GM21381 (cell line): ENCODE results near the gene PSG5.
"Not testable (repeated sequence)": the region's sequence is repeated elsewhere in the genome, so short reads cannot be mapped to it uniquely, and the experiment has no call there.

Experiments used
- ATAC-seq: cut with Tn5 transposase; IDR thresholded peaks from one replicate; pipeline ENCODE4 v1.9.1; 2021; ENCODE audit warnings: mild to moderate bottlenecking, moderate library complexity; ENCODE audit not compliant: unreplicated experiment

Gene PSG5

DNA sequence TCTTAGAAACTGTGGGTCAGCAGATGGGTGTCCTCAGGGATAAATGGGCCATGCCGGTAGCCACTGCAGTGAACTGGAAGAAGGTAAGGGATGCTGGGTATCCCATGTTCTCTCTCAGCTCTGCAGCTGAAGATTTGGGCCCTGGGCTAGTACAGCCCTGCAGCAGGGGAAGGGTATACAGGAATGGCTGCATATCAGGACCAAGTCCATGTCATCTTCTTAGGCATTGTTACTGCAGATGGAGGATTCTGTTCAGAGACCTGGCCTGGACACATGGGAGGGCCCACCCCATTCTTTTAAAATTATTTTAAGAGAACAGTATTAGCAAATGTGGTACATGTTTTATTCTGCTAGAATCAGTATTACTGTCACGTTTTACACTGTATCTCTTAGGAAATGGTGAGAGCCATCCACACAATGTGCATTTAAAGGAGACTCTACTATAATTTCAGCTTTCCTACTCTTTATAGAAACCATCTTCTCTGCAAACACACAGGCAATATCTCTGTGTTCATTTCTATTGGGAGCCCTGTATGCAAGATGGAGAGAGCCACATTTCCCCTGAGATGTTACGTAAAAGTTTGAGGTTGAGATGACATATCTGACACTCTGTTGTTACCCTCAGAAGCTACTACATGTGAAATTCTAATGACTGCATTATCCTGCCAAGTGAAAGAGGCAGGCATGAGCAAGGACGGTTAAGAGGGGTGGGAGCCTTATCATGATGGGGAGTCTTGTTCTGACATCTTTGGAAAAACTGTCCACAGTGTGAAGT is 6.2 kb upstream of the PSG5 start:
- ATAC-seq, result not testable (repeated sequence)

DNA sequence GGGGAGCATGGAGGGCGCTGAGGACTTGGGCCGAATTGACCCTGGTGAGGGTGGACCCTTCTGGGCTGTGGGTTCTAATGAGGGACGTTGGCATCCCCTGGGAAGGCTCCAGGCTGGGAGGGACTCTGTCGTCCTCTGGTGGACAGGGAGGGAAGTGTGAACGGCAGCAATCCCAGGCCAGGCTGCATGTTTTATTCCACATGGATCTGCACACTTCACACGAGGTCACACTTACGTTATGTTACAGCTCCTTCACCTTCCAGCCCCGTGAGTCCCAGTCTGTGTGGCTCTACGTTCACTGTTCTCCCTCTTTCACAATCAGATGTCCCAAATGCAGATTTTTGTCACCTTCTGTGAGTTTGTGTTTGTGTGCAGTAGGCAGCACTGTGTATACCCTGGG is 1.8 kb upstream of the PSG5 start:
- not testable (repeated sequence) for ATAC-seq

DNA sequence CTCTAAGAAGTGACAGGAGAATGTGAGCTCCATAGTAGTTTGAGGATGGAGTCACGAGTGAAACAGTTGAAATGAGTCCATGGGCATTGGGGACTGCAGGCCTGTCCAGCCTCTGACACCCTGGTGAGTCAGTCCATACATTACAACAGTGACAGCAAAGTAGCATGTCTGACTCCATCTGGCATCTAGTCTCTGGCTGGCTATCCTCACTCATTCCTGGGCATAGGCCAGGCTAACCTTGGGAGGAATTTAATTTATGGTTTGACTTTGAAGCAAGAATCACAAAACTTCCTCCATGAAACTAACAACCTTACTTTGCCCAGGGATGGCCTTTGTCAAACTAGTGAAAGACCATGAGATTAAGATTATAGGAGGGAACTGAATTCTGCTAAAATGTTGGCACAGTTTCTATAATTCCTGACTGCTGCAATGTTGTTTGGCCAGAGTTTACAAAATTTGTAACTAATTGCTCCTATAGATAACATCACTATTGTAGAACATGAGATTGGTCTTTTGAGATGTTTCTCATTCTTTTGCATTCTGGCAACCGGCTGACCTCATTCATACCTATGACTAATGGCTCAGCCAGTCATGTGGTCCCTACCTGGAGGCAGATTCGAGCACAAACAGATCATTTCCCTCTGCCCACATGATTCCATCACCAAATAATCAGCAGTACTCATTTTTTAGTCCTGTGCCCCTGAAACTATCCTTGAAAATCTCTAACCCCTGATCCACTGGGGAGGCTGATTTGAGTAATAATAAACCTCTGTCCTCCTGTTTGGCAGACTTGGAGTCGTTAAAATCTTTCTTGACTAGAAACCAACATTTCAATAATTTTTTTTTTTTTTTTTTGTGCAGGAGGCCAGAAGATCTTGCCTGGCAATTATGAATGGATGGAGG is 4.2 kb downstream of the PSG5 start:
- not testable (repeated sequence) for ATAC-seq

DNA sequence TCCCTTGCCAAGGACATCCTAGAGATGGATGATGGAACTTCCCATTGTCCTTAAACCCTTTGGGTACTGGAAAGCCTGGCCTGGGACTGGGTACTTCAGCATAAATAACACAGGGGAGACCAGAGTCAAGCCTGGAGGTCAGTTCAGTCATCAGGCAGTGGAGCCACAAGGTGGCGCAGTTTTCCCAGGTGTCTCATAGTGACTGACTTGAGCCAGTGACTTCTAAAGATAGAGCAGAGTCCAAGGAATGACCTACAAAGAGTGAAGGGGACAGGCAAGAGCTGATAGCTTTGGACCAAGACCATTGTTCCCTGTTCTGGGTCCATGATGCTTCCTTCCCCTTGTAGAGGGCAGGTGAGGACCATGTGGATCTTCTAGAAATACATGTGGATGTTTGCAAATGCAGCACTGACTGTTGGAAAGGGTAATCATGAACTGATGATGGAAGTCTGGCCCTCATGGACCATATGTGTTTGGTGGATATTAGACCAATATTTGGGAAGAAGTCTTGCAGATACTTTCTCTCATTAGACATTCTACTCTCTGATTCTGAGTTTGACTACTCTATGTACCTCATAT is 6.7 kb downstream of the PSG5 start:
- ATAC-seq, result not testable (repeated sequence)

DNA sequence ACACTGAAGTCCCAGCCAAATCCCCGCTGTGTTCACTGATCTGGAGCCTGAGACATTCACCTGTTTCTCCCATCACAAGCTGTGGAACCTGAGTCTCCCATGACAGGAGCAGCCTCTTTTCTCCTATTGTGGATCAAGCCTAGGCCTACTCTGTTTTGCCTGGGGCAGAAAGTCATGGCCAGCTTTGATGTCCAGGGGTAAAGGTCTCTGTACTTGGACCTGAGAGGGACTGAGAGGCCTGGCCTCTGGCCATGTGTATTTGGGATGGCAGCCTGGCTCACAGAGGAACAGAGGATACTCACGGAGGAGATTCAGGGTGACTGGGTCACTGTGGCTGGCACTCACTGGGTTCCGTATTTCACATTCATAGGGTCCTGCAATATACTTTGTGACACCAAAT is 7.8 kb downstream of the PSG5 start:
- not testable (repeated sequence) for ATAC-seq

DNA sequence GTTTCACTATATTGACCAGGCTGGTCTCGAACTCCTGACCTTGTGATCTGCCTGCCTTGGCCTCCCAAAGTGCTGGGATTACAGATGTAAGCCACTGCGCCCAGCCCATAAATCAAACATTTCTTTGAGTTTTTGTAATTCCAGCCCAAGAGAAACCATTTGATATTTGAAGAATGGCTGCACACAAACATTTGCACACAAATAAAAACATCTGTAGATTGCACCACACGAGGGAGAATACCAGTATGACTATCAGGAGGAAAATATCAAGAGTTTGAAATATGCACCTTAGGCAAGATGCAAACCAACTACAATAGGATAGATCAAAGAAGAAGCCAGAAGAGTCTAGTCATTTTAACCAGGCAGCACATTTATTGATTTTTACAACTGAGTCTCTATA is 20.4 kb downstream of the PSG5 start:
- not testable (repeated sequence) for ATAC-seq

DNA sequence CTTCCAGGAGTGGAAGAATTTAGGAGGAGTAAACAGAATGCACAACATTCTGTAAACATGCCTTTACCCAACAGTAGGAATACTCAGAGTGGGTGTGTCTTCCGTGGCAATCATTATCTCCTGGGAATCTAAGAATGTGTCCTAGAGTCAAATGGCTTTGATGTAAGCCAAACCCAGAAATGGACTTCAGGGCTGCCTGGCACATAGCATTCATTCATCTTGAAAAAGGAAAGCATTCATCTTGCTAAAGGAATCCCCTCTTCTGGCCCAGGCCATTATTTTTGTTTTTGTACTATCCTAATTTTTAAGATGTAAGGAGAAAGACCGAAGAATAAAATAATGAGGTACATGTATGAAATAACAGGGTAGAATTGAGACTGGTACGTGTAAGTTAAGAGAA is 23.2 kb downstream of the PSG5 start:
- ATAC-seq, result not testable (repeated sequence)

DNA sequence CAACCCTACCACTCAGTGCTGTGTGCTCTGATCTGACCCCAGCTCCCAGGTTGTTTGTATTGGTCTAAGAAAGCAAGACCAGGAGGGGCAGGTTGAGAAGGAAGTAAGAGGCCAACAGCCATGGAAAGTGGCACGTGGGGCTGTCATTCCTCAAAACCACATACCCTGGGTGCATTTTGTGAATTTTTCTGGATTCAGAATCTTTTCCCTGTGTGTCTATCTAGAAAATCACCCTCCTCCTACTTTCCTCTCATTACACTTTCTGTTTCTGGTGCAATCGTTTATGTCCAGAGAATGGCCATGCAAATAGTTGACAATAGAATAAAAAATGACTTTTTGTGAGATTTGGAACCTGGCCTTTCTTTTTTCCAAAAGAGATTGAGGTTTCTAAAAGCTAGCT is 24.1 kb downstream of the PSG5 start:
- not testable (repeated sequence) for ATAC-seq

DNA sequence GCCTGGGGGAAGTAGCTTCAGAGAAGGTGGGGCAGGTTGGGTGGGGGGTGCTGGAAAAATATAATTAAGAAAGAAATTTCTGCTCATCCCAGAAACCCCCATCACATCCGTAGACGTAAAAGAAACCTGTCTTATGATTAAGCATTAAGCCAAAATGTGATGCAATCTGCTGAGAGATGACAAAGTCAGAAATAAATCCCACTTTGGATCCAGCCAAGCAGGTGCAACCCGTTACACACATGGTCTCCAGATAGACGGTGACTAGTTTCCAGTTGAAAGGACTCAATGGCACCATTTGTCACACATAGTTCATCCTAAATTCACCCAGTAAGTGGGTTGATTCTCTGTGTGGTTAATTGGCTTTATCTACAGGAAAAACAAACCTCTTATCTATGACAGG is 34.1 kb downstream of the PSG5 start:
- no peak for ATAC-seq

DNA sequence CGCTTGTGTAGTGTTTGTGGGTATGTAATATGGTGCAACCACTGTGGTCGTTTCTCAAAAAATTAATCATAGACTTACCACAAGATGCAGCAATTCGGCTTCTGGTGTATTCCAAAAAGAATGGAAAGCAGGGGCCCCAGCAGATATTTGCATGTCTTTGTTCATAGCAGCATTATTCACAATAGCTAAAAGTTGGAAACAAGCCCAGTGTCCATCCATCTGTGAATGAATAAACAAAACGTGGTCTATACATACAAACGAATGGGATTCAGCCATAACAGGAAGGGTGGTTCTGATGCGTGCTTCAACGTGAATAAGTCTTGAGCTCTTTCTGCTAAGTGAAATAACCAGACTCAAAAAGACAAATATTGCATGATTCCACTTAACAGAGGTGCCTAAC is 36.5 kb downstream of the PSG5 start:
- ATAC-seq, result not testable (repeated sequence)

DNA sequence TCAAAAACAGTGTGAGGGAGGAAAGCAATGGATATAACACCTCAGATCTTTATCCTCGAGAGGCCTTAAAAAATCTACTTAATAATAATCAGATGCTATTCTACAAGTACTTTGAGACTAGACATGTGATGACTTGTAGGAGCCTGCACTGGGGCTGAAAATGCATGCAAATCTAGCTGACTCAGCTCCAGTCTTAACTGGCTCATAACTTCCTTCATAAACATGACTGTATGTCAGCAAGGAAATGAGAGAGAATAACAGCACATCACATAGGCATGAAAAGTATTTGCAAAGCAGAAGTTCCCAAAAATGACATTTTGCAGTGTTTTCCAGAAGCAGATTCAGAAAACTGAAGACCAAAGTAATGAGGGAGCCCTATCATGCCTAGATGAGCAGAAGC is 38.1 kb downstream of the PSG5 start:
- ATAC-seq, result no peak

DNA sequence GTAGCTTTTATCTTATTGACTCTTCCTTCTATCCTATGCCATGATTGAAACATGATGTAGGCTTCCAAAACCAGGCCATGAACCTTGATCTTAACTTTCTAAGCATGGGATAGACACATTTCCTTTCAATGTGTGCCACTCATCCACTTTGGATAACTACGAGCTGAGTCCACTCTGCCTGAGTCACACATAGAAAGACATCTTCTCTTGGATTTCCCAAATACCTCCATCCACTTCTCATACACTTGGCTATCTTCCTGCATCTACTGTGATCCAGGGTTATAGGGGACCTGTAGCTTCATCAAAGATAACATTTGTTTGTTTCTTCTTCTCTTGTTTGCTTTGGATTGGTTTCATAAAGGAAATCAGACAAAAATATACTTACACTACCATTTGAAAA is 44.6 kb downstream of the PSG5 start:
- not testable (repeated sequence) for ATAC-seq

DNA sequence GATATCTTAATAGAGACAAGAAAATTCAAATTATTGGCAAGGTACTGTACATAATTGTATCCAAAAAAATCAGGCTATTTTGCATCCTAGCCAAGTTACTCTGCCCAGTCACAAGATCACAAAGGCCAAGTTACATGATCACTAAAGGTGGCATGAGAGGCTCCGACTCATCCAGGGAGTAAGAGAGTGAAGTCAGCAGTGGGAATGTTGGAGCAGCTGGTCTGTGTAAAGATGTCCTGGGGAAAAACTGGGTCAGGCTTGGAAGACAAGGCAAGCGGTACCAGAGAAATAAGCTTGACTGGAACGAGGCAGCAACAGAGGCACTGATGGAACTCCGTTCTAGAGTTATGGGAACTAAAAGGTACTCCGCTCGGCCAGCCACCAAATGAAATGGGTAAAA is 53.6 kb downstream of the PSG5 start:
- ATAC-seq, result no peak

DNA sequence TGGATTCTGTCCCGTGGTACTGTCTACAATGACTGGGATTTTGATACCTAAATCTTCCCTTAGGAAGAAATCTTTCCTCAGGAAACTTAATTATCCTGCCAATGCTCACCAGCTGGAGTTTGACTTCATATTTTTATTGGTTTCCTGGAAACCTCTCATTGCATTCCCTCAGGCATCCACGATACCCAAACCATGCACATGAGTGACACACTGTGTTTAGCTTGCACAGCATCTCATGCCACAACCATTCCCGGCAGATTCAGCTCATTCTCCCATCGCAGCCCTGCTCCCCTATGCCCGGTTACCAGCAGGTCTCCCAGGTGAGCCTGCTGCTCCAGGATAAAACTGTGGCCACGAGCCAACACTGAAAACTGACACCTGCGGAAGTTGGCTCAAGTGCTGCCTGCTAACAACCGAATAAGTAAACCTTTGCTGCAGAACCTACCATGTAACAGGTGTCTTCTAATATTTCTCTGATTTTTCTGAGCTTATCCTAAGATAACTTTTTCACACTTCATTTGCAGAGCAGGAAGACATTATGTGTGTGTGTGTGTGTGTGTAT is 55.0 kb downstream of the PSG5 start:
- not testable (repeated sequence) for ATAC-seq

DNA sequence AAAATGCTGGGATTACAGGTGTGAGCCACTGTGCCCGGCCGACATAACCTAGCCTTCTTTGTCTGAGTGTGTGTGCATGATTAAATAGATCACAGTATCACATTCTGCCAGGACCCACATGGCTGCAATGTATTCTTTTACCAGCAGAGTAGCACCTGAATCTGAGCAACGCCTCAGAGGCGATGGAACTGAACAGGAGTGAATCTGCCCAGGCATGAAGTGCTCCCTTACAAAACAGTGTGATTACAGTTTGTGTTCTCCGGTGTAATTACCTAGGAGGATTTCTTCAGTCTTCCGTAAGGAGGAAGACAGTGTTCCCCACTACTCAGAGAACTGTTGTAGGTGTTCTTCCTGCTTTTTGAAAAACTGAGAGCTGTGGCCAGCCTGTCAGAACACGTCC is 57.1 kb downstream of the PSG5 start:
- ATAC-seq, result not testable (repeated sequence)

DNA sequence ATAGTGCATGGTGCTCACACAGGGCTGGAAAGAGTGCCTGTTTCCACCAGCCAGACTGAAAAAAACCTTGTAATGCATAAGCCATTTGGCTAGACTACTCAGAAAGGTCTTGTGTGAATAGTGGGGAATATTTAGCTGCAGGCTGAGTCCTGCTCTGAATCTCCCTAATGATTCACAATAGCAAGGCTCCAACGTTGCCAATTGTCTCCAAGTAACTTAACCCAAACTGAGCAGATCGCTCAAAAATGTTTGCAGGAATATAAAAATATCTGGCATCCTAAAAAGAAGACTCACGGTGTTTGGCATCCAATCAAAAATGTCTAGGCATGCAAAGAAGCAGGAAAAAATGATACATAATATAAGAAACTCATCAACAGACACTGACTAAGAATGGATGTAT is 59.0 kb downstream of the PSG5 start:
- not testable (repeated sequence) for ATAC-seq

DNA sequence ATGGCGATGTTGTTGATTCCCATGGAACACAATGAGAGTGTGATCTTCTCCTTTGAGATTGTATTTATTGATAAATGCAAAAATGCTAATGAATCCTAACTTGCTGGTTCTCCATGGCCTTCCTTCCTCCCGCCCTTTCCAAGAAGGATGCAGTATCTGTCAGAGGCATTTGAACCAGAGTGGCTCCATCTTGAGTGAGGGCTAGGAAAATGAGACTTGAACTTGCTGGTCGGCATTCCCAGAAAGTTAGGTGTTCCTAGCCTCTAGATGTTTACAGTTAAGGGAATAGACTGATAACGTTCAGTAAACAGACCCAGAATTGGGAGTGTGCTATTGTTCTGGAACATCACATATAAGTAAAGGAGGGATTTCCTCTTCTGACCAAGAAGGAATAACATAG is 59.6 kb downstream of the PSG5 start:
- no peak for ATAC-seq

DNA sequence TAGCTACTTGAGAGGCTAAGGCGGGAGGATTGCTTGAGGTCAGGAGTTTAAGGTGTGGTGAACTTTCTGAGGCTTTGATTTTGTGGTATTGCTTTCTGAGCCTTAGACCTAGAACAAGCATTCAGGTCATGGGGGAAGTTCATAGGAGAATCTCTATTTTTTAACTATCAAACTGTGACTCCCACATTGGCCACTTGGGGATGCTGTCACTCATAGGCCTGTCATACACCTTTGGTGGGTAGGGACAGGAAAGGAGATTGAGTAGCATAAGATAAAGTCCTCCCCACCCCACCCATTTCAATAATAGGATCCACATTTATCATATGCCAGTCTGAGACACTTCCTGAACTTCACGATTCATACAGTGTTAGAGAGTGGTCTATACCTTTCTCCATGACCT is 62.0 kb downstream of the PSG5 start:
- no peak for ATAC-seq

DNA sequence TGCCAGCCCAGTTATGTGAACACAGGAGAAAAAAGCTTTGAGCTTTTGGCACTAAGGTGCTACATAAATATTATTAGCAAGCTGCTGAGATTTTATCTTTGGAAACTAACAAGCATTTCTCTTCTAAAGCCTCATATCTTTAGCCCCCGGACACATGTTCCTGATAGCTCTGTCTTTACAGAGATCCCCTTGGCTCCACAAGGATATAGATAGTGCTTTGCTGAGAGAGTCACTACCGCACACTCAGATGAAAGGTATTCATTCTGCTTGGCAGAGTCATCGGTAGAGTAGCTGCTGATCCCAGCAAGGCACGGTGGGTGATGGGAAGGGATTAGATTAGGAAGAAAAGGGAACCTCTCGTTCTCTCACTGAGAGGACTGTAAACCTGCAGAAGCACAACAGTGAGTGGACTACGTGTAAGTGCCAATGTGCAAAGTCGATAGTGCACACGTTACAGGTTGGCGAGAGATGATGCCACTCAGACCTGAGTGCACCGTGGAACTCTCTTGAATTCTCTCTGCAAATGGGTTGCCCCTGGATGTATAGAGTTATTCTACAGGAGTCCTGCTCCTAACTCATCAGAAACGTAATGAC is 65.8 kb downstream of the PSG5 start:
- not testable (repeated sequence) for ATAC-seq

DNA sequence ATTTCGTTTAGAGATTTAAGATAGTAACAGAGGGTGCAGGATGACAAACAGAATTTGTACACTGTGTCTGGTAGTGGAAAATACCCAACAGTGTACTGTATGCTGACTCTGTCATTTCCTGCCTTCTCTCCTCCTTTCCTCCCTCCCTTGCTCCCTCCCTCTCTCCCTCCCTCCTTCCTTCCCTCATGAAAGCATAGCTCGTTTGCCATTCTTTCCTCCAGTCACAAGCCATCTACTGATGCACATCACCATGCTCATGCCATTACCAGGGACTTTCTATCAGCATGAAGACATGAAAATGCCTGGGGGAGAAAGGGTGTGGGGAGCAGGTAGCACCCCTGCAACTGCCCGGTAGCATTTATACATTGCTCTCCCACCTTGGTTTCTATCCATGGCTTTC is 66.8 kb downstream of the PSG5 start:
- ATAC-seq, result not testable (repeated sequence)
